ENCODE results near the gene CAMK2D.
"Not testable (repeated sequence)": the region's sequence is repeated elsewhere in the genome, so short reads cannot be mapped to it uniquely, and the experiment has no call there.

CAMK2D gene

GRCh38 chr4:113761620-113762185 lies at the start of gene CAMK2D:
CAMK2D (minus strand) TSS chr4:113761738; CDS start chr4:113761068, 670 bp downstream.
- H3K27ac ChIP-seq, result peak within 1 kb of the TSS; percentile 82

GRCh38 chr4:113810906-113811305 lies 49.4 kb upstream of the CAMK2D start:
- TF ChIP-seq ZFX (IDR thresholded peaks at IDR 0.05) (no peak), CTCF (conservative IDR thresholded peaks at IDR 0.05) (no peak)
- H3K27ac ChIP-seq, result no peak overlapping the region

More at GRCh38 chr4:113761620-113762185, at the start of gene CAMK2D:
- TF ChIP-seq ZFX (IDR thresholded peaks at IDR 0.05) (no peak), CTCF (conservative IDR thresholded peaks at IDR 0.05) (peak; percentile 69)

- TF ChIP-seq CTCF (conservative IDR thresholded peaks at IDR 0.05), result no peak
- TF ChIP-seq ZFX (IDR thresholded peaks at IDR 0.05), result no peak
- no peak overlapping the region for H3K27ac ChIP-seq
Measured at GRCh38 chr4:113809311-113809710, 47.8 kb upstream of the CAMK2D start.

GRCh38 chr4:113806850-113807249 lies 45.3 kb upstream of the CAMK2D start:
- no peak overlapping the region for H3K27ac ChIP-seq
- TF ChIP-seq ZFX (IDR thresholded peaks at IDR 0.05), result no peak
- TF ChIP-seq CTCF (conservative IDR thresholded peaks at IDR 0.05), result no peak

- no peak overlapping the region for H3K27ac ChIP-seq
- TF ChIP-seq ZFX (IDR thresholded peaks at IDR 0.05) (no peak), CTCF (conservative IDR thresholded peaks at IDR 0.05) (no peak)
Measured at GRCh38 chr4:113801882-113802281, 40.3 kb upstream of the CAMK2D start.

GRCh38 chr4:113796381-113796780 lies 34.8 kb upstream of the CAMK2D start:
- not testable (repeated sequence) for H3K27ac ChIP-seq

GRCh38 chr4:113790478-113790877 lies 28.9 kb upstream of the CAMK2D start:
- TF ChIP-seq ZFX (IDR thresholded peaks at IDR 0.05) (no peak), CTCF (conservative IDR thresholded peaks at IDR 0.05) (no peak)
- H3K27ac ChIP-seq, result no peak overlapping the region

- H3K27ac ChIP-seq, result no peak overlapping the region
- TF ChIP-seq CTCF (conservative IDR thresholded peaks at IDR 0.05), result no peak
- TF ChIP-seq ZFX (IDR thresholded peaks at IDR 0.05), result no peak
Measured at GRCh38 chr4:113788888-113789287, 27.4 kb upstream of the CAMK2D start.

All from C4-2B (cell line).